ENCODE measurements around the gene ATP10A.

- TF ChIP-seq POLR2A (IDR thresholded peaks at IDR 0.05) (no peak), CTCF (IDR thresholded peaks at IDR 0.05) (no peak)
Measured at GRCh38 chr15:25838871-25839195, 24.3 kb downstream of the ATP10A start.
